H7 (cell line): ENCODE results near the gene KLRC2. TPM values are rescaled to one million over a fixed set of nuclear protein-coding genes. Genes with fewer than 3 reads are reported as not detected.
"Not testable (repeated sequence)": the region's sequence is repeated elsewhere in the genome, so short reads cannot be mapped to it uniquely, and the experiment has no call there.

ENCODE experiments used
- DNase-seq: peaks from one replicate; pipeline ENCODE4 v3.0.0; 2012
- H3K27me3 ChIP-seq: 2 replicates; pipeline ENCODE4 v1.6.0; 2011; ENCODE audit warnings: mild to moderate bottlenecking, low read length; ENCODE audit not compliant: control insufficient read depth, insufficient read depth
- H3K36me3 ChIP-seq: replicated peaks from 2 replicates; pipeline ENCODE4 v1.5.1; 2011; ENCODE audit warnings: low read length; ENCODE audit not compliant: control insufficient read depth, insufficient read depth
- H3K4me3 ChIP-seq: 2 replicates; pipeline ENCODE4 v1.5.1; 2011; ENCODE audit warnings: low read depth, mild to moderate bottlenecking, control low read depth, low read length, moderate library complexity; ENCODE audit not compliant: insufficient read depth
- total RNA-seq: library from RNA; depleted of rRNA; stranded (reverse); fragments of >200 nt; shearing (Covaris generic); gene quantifications from 2 replicates; pipeline ENCODE4 v1.2.3, GENCODE V29; 2014; rRNA removed

Gene KLRC2
- total RNA-seq, 1 experiment from 2014 or later = not detected

- no peak for DNase-seq
- Histone ChIP-seq H3K27me3 (no peaks in the 10 kb centered on the region), H3K36me3 (no peaks in the 10 kb centered on the region), H3K4me3 (no peak overlapping the region)
Measured at GRCh38 chr12:10393291-10393690, 42.5 kb downstream of the KLRC2 start.

DNA sequence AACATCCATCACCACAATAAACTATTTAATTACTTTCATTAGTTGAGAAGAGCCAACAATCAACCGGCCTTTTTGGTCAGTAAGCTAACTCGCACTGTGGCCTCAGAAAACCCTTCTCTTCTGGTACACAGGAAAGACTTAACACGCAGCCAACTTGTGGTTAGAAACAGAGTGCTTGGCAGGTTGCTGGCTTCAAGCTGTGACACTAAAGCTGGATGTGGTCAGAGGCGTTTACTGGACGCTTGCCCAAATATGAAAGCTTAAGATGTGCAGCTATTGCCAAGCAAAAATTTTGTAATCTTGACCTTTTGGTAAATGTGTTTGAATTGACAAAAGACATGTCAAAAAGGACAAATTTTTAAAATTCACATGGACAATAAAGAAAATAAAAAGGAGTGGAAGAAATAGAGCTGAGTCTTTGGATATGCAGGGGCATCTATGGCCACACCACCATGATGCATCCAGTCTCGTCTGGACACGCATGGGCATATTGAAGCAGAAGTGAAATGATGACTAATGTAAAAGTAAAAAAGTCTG is 43.3 kb downstream of the KLRC2 start:
- H3K36me3 ChIP-seq = no peaks in the 10 kb centered on the region
- no peak for DNase-seq
- no peak overlapping the region for H3K4me3 ChIP-seq
- no peaks in the 10 kb centered on the region for H3K27me3 ChIP-seq

- H3K4me3 ChIP-seq, H3K27me3 ChIP-seq, DNase-seq, H3K36me3 ChIP-seq: not testable (repeated sequence)
Measured at GRCh38 chr12:10390991-10391390, 44.8 kb downstream of the KLRC2 start.

DNA sequence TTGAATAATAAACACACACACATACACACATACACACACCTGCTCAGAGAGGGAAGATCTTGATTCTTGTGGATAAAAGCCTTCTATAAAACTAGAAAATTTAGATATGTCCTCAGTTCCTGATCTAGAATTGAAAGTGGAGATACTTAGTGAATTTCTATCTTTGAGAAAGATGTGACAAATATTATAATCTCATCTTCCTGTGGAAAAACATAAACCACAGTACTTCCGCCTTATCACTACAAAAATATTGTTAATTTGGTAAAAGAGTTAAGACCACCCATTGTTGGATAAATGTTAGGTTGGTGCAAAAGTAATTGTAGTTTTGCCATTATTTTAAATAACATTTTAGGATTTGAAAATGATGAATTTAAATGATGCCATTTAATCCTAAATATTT is 45.9 kb downstream of the KLRC2 start, which contains the start of gene KLRK1:
Gene KLRK1, minus strand, starts transcription at position 138 of the 400 bp plus-strand sequence. CDS start 1,231 bp downstream, outside the sequence.
- H3K4me3 ChIP-seq = no peak within 1 kb of the TSS
- no peak for DNase-seq

DNA sequence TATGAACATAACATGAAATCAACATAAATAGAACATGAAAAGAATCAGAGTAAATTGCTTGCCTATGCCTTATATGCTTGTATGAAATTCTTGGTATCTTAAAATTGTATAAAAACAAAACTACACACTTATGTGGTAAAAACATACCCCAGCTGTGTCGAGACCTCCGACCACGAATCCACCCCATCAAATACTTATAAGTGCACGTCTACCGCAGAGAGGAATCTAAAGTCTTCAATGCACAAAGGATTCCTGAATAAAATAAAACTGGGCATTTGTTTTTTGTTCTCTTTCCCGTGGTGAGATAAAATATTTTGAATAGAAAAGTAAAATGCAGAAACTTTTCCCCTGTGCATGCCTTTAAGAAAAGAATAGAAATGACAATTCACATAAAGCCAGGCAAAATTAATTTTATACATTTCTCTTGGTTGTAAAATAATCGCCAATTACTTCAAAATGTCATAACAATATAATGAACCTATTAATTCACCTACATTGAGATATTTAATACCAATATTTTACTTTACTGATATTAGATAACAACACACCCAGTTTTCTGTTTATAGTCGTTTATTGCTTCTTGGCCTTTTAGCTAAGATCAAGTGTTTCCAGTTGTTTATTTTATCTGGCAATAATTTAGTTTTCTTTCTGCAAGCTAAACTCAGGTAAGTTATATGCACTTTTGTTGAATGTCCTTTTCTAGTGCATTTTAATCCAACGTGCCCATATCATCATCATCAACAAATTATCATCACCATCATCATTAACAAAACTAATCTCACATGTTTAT is 47.0 kb downstream of the KLRC2 start:
- DNase-seq = no peak
- no peak overlapping the region for H3K4me3 ChIP-seq

More for the DNA sequence above, 45.9 kb downstream of the KLRC2 start, which contains the start of gene KLRK1:
- Histone ChIP-seq H3K36me3 (no peaks in the 10 kb centered on the region), H3K27me3 (no peaks in the 10 kb centered on the region)

GRCh38 chr12:10387498-10387897 is 48.3 kb downstream of the KLRC2 start:
- not testable (repeated sequence) for H3K4me3 ChIP-seq, H3K36me3 ChIP-seq, DNase-seq, H3K27me3 ChIP-seq

More for the DNA sequence above, 47.0 kb downstream of the KLRC2 start:
- Histone ChIP-seq H3K36me3 (no peaks in the 10 kb centered on the region), H3K27me3 (no peaks in the 10 kb centered on the region)

- Histone ChIP-seq H3K27me3 (no peaks in the 10 kb centered on the region), H3K36me3 (no peaks in the 10 kb centered on the region), H3K4me3 (no peak overlapping the region)
- no peak for DNase-seq
Measured at GRCh38 chr12:10386857-10387256, 49.0 kb downstream of the KLRC2 start.

DNA sequence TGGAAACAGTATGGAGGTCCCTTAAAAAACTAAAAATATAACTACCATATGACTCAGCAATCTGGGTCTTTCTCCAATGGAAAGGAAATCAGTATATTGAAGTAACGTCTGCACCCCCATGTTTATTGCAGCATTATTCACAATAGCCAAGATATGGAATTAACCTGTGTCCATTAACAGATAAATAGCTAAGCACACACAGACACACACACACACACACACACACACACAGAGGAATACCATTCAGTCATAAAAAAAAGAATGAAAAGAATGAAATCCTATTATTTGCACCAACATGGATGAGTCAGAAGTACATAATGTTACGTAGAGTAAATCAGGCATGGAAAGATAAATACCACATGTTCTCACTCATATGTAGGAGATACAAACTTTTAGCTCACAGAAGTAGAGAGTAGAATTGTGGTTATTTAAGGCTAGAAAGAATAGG is 50.6 kb downstream of the KLRC2 start:
- Histone ChIP-seq H3K4me3 (no peak overlapping the region), H3K36me3 (no peaks in the 10 kb centered on the region), H3K27me3 (no peaks in the 10 kb centered on the region)
- no peak for DNase-seq

DNA sequence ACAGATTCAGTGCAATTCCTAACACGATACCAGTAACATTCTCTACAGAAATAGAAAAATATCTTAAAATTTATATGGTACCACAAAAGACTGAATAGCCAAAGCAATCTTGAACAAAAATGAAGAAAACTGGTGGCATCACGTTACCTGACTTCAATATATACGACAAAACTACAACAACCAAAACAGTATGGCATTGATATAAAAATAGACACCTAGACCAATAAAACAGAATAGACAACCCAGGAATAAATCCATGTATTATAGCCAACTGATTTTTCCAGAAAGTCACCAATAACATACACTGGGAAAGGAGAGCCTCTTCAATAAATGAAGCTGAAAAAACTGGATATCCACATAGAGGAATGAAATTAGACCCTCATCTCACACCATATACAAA is 51.6 kb downstream of the KLRC2 start:
- Histone ChIP-seq H3K4me3 (no peak overlapping the region), H3K36me3 (no peaks in the 10 kb centered on the region), H3K27me3 (no peaks in the 10 kb centered on the region)
- DNase-seq = no peak

DNA sequence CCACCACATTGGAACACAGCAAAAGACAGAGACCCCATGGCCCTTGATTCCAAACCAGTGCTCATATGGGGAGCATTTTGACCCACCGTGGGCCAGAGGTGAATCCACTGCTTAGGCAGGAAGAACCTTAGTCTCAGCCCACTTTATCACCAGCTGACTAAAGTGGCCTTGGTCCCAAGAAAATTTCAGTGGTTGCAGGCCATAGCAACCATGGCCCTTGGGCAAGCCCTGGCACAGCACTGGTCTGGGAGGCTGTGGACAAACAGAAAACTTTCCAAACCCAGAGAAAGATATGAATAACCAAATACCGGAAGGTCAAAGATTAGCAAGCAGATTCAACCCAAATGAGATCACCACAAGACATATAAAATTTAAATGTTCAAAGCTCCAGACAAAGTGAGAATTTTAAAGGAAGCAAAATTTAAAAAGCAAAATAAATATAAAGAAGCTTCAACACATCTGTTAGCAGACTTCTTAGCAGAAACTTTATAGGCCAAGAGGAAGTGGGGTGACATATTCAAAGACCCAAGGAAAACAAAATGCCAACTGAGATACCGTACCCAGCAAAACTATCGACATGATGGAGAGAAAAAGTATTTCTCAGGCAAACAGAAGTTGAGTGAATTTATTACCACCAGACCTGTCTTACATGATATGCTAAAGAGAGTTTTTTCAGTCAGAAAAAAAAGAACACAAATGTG is 53.7 kb downstream of the KLRC2 start:
- Histone ChIP-seq H3K4me3 (no peak overlapping the region), H3K27me3 (no peaks in the 10 kb centered on the region), H3K36me3 (no peaks in the 10 kb centered on the region)
- no peak for DNase-seq

Other genes with a start within 250 kb of the KLRC2 start
- gene GABARAPL1, start 223.1 kb downstream of the KLRC2 start, total RNA-seq = 98.7 and 118 TPM in 2 replicates
- 0.04 and 0.48 TPM in 2 replicates for gene KLRD1, start 128.1 kb downstream of the KLRC2 start, total RNA-seq
- gene KLRK1, start 46.0 kb downstream of the KLRC2 start, total RNA-seq = not detected in 2 replicates
- not detected in 2 replicates for gene KLRC4, start 26.3 kb downstream of the KLRC2 start, total RNA-seq
- gene KLRC3, start 15.4 kb downstream of the KLRC2 start, total RNA-seq = not detected in 2 replicates
- gene KLRC1, start 17.4 kb upstream of the KLRC2 start, total RNA-seq = not detected in 2 replicates
- gene EIF2S3B, start 69.9 kb upstream of the KLRC2 start, total RNA-seq = 13.3 and 15.4 TPM in 2 replicates
- 23.1 and 29.1 TPM in 2 replicates for gene MAGOHB, start 177.6 kb upstream of the KLRC2 start, total RNA-seq
- 2.0 and 2.9 TPM in 2 replicates for gene STYK1, start 238.0 kb upstream of the KLRC2 start, total RNA-seq